M059J (cell line): ENCODE results near the gene TNXB. TPM values are rescaled to one million over a fixed set of nuclear protein-coding genes. Genes with fewer than 3 reads are reported as not detected.

Experiments used
- DNase-seq: peaks from one replicate; pipeline ENCODE4 v3.0.0-alpha.2; 2012; ENCODE audit warnings: low read depth
- total RNA-seq: library from RNA; depleted of rRNA; stranded (reverse); fragments of >200 nt; shearing (Covaris generic); gene quantifications from 2 replicates; pipeline ENCODE4 v1.2.3, GENCODE V29; 2014

TNXB gene
- total RNA-seq, 1 experiment from 2014 or later, result 0.10 TPM

GRCh38 chr6:32139590-32139989, 30.5 kb upstream of the TNXB start:
- no peak for DNase-seq

- no peak for DNase-seq
Measured at GRCh38 chr6:32137454-32137853, 28.3 kb upstream of the TNXB start.

- peak; percentile 55 for DNase-seq
Measured at GRCh38 chr6:32133786-32134185, 24.6 kb upstream of the TNXB start.

GRCh38 chr6:32132110-32132509, 23.0 kb upstream of the TNXB start:
- no peak for DNase-seq

- no peak for DNase-seq
Measured at GRCh38 chr6:32131439-32131948, 22.4 kb upstream of the TNXB start.

- DNase-seq, result no peak
Measured at GRCh38 chr6:32129297-32130088, 20.4 kb upstream of the TNXB start.

- no peak for DNase-seq
Measured at GRCh38 chr6:32128751-32129296, 19.7 kb upstream of the TNXB start.

- peak; percentile 100 for DNase-seq
Measured at GRCh38 chr6:32127717-32128592, 18.8 kb upstream of the TNXB start, which contains the start of gene ATF6B. Gene ATF6B, minus strand, starts transcription at chr6:32128246. Its CDS starts 39 bp downstream, at chr6:32128207.

- DNase-seq, result no peak
Measured at GRCh38 chr6:32127409-32127716, 18.2 kb upstream of the TNXB start.

- DNase-seq, result no peak
Measured at GRCh38 chr6:32126880-32127279, 17.7 kb upstream of the TNXB start.

- no peak for DNase-seq
Measured at GRCh38 chr6:32123681-32124080, 14.5 kb upstream of the TNXB start.

- no peak for DNase-seq
Measured at GRCh38 chr6:32120573-32121059, 11.5 kb upstream of the TNXB start.

- DNase-seq, result peak; percentile 83
Measured at GRCh38 chr6:32118782-32119628, 9.9 kb upstream of the TNXB start.

GRCh38 chr6:32117461-32117860, 8.3 kb upstream of the TNXB start:
- DNase-seq, result no peak

- peak; percentile 38 for DNase-seq
Measured at GRCh38 chr6:32116674-32117073, 7.5 kb upstream of the TNXB start.

GRCh38 chr6:32115623-32116022, 6.5 kb upstream of the TNXB start:
- no peak for DNase-seq

GRCh38 chr6:32114796-32115195, 5.7 kb upstream of the TNXB start:
- DNase-seq, result peak; percentile 81

GRCh38 chr6:32113386-32114352, 4.5 kb upstream of the TNXB start:
- DNase-seq, result peak; percentile 99

- no peak for DNase-seq
Measured at GRCh38 chr6:32112431-32112980, 3.4 kb upstream of the TNXB start.
